Uterus (tissue), 2 donors: Measurements from ENCODE around the gene ZNF587B.

Experiments used
- POLR2A ChIP-seq, 2 donors: fragments of 450-650 bp; IDR thresholded peaks; one replicate each; pipeline ENCODE4 v1.6.1; 2016; ENCODE audit warnings: antibody characterized with exemption in 2 of 2, mild to moderate bottlenecking in 1 of 2, moderate library complexity in 1 of 2
- TF ChIP-seq, protein P1 (sequence below), 4 experiments: fragments of 200-600 bp in 2 of 4; fragments of 450-650 bp in 2 of 4; sonication (generic) in 2 of 4; IDR thresholded peaks; one replicate each; pipeline ENCODE4 v1.5.1; 2016 to 2019; ENCODE audit warnings: antibody characterized with exemption in 4 of 4, mild to moderate bottlenecking in 2 of 4, moderate library complexity in 1 of 4

DNA sequence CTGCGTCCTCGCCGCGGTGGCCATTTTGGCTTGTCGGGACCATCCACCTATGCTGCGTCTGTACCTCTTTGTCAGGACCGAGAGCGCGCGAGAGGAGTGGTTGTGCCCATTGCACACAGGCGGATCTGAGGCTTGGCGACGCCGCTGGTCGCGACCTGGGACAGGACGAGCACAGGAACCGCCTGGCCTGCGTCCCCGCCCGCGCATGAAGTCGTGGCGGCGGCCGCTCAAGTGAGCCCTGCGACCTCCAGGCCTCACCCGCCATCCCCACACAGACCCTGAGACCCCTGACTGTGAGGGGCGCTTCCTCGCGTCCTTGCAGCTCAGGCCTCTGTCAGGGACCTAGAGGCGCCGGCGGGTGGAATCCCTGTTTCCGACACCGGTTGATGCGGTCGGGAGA, 43.8 kb upstream of the ZNF587B start:
- TF ChIP-seq, protein P1, sequence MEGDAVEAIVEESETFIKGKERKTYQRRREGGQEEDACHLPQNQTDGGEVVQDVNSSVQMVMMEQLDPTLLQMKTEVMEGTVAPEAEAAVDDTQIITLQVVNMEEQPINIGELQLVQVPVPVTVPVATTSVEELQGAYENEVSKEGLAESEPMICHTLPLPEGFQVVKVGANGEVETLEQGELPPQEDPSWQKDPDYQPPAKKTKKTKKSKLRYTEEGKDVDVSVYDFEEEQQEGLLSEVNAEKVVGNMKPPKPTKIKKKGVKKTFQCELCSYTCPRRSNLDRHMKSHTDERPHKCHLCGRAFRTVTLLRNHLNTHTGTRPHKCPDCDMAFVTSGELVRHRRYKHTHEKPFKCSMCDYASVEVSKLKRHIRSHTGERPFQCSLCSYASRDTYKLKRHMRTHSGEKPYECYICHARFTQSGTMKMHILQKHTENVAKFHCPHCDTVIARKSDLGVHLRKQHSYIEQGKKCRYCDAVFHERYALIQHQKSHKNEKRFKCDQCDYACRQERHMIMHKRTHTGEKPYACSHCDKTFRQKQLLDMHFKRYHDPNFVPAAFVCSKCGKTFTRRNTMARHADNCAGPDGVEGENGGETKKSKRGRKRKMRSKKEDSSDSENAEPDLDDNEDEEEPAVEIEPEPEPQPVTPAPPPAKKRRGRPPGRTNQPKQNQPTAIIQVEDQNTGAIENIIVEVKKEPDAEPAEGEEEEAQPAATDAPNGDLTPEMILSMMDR (IDR thresholded peaks at IDR 0.05) = no peak
- no peak for TF ChIP-seq POLR2A (IDR thresholded peaks at IDR 0.05)
